HG03457 (cell line): ENCODE measurements around the gene ZNF865.

Experiments
- ATAC-seq: cut with Tn5 transposase; IDR thresholded peaks from one replicate; pipeline ENCODE4 v1.9.1; 2021; ENCODE audit warnings: moderate number of reproducible peaks; ENCODE audit not compliant: unreplicated experiment

The ZNF865 gene

GRCh38 chr19:55622242-55622969, 17.0 kb downstream of the ZNF865 start:
- no peak for ATAC-seq

GRCh38 chr19:55623130-55623529, 17.7 kb downstream of the ZNF865 start:
- ATAC-seq = no peak

- no peak for ATAC-seq
Measured at GRCh38 chr19:55623561-55623960, 18.1 kb downstream of the ZNF865 start.

GRCh38 chr19:55624109-55625003, 18.9 kb downstream of the ZNF865 start, which contains the start of gene ZNF784:
Gene ZNF784 (minus strand): TSS chr19:55624566. CDS start chr19:55624561, 5 bp downstream.
- no peak for ATAC-seq

GRCh38 chr19:55625004-55625326, 19.5 kb downstream of the ZNF865 start:
- ATAC-seq = no peak

- ATAC-seq = no peak
Measured at GRCh38 chr19:55626350-55626749, 20.9 kb downstream of the ZNF865 start.

- no peak for ATAC-seq
Measured at GRCh38 chr19:55632463-55632834, 27.0 kb downstream of the ZNF865 start.

GRCh38 chr19:55633861-55634260, 28.4 kb downstream of the ZNF865 start:
- no peak for ATAC-seq

- ATAC-seq = no peak
Measured at GRCh38 chr19:55635334-55635717, 29.9 kb downstream of the ZNF865 start.

- ATAC-seq = no peak
Measured at GRCh38 chr19:55635856-55636440, 30.5 kb downstream of the ZNF865 start.

GRCh38 chr19:55636723-55637122, 31.3 kb downstream of the ZNF865 start:
- no peak for ATAC-seq

GRCh38 chr19:55637534-55637933, 32.1 kb downstream of the ZNF865 start:
- no peak for ATAC-seq

GRCh38 chr19:55638864-55639359, 33.5 kb downstream of the ZNF865 start:
- no peak for ATAC-seq

GRCh38 chr19:55640043-55640576, 34.7 kb downstream of the ZNF865 start:
- ATAC-seq = no peak

- ATAC-seq = no peak
Measured at GRCh38 chr19:55640577-55641425, 35.4 kb downstream of the ZNF865 start, which contains the start of gene ZNF580. Gene ZNF580 (plus strand): TSS chr19:55641002. CDS start chr19:55642509, 1,507 bp downstream.

- no peak for ATAC-seq
Measured at GRCh38 chr19:55641426-55642152, 36.1 kb downstream of the ZNF865 start.

GRCh38 chr19:55642153-55643002, 36.9 kb downstream of the ZNF865 start:
- no peak for ATAC-seq

- ATAC-seq = no peak
Measured at GRCh38 chr19:55643003-55643886, 37.8 kb downstream of the ZNF865 start, which contains the start of gene ZNF581. Gene ZNF581 (plus strand): TSS chr19:55643649. CDS start chr19:55644572, 923 bp downstream.
